Ectodermal cell (in vitro differentiated cells): ENCODE data around the gene TTC32.
A peak's percentile ranks its signal among the peaks of the same experiment; 100 is the strongest.
"Not testable (repeated sequence)": the region's sequence is repeated elsewhere in the genome, so short reads cannot be mapped to it uniquely, and the experiment has no call there.

Experiments used
- H3K27ac ChIP-seq: 2 replicates; pipeline ENCODE4 v1.7.0; 2013; ENCODE audit warnings: mild to moderate bottlenecking, low read depth, low read length; ENCODE audit not compliant: insufficient read depth, poor library complexity, severe bottlenecking
- H3K27me3 ChIP-seq: 2 replicates; pipeline ENCODE4 v1.7.0; 2013; ENCODE audit warnings: mild to moderate bottlenecking, low read length; ENCODE audit not compliant: insufficient read depth, control insufficient read depth, poor library complexity, severe bottlenecking
- H3K36me3 ChIP-seq: one replicate; pipeline ENCODE4 v1.7.0; 2013; ENCODE audit warnings: low read length; ENCODE audit not compliant: control insufficient read depth, insufficient read depth
- H3K4me1 ChIP-seq: one replicate; pipeline ENCODE4 v1.7.0; 2013; ENCODE audit warnings: low read length; ENCODE audit not compliant: control insufficient read depth, insufficient read depth
- H3K4me3 ChIP-seq: 2 replicates; pipeline ENCODE4 v1.7.0; 2013; ENCODE audit warnings: low read depth, low read length, control low read depth; ENCODE audit not compliant: insufficient read depth
- H3K9me3 ChIP-seq: 2 replicates; pipeline ENCODE4 v1.7.0; 2013; ENCODE audit warnings: mild to moderate bottlenecking, low read length, moderate library complexity; ENCODE audit not compliant: control insufficient read depth
- WGBS, 2 experiments: methylation state at CpG; one replicate each; pipeline ENCODE4 v1.1.7; 2013; ENCODE audit warnings: missing lambda C conversion rate in 2 of 2; 5-methylcytosine and 5-hydroxymethylcytosine counted together

The TTC32 gene

GRCh38 chr2:19929226-19929625, 27.4 kb upstream of the TTC32 start:
- no peaks in the 10 kb centered on the region for H3K9me3 ChIP-seq
- H3K27me3 ChIP-seq: no peaks in the 10 kb centered on the region
- no peak overlapping the region for H3K27ac ChIP-seq
- H3K36me3 ChIP-seq: peaks cover 26% of the 10 kb centered on the region
- H3K4me1 ChIP-seq: no peaks in the 10 kb centered on the region
- H3K4me3 ChIP-seq: no peak overlapping the region

GRCh38 chr2:19927816-19928215, 26.0 kb upstream of the TTC32 start:
- WGBS, 2 experiments: 84 to 93% methylated on average over 1 of the region's 1 CpG
- H3K27ac ChIP-seq, H3K27me3 ChIP-seq, H3K4me1 ChIP-seq, H3K9me3 ChIP-seq, H3K4me3 ChIP-seq: not testable (repeated sequence)
- H3K36me3 ChIP-seq: peaks cover 32% of the 10 kb centered on the region

- H3K9me3 ChIP-seq, H3K27me3 ChIP-seq, H3K27ac ChIP-seq, H3K4me3 ChIP-seq, H3K4me1 ChIP-seq: not testable (repeated sequence)
- WGBS, 2 experiments: 91 to 94% methylated on average over 4 of the region's 4 CpGs
- H3K36me3 ChIP-seq: peaks cover 23% of the 10 kb centered on the region
Observed at GRCh38 chr2:19924526-19924925, 22.7 kb upstream of the TTC32 start.

- not testable (repeated sequence) for H3K27me3 ChIP-seq, H3K4me3 ChIP-seq, H3K27ac ChIP-seq, H3K4me1 ChIP-seq, H3K9me3 ChIP-seq, H3K36me3 ChIP-seq
- WGBS, 2 experiments: 69 to 74% methylated on average over 3 of the region's 3 CpGs
Observed at GRCh38 chr2:19922188-19922587, 20.4 kb upstream of the TTC32 start.

- no peak overlapping the region for H3K27ac ChIP-seq
- no peak overlapping the region for H3K4me3 ChIP-seq
- no peaks in the 10 kb centered on the region for H3K27me3 ChIP-seq
- H3K36me3 ChIP-seq: no peaks in the 10 kb centered on the region
- no peaks in the 10 kb centered on the region for H3K4me1 ChIP-seq
- 79 to 80% methylated on average over 6 of the region's 6 CpGs for WGBS, 2 experiments
- no peaks in the 10 kb centered on the region for H3K9me3 ChIP-seq
Observed at GRCh38 chr2:19916385-19916950, 14.7 kb upstream of the TTC32 start.

- Histone ChIP-seq H3K4me1 (no peaks in the 10 kb centered on the region), H3K4me3 (no peak overlapping the region), H3K9me3 (no peaks in the 10 kb centered on the region), H3K27ac (no peak overlapping the region), H3K27me3 (no peaks in the 10 kb centered on the region), H3K36me3 (no peaks in the 10 kb centered on the region)
- 87 to 94% methylated on average over 1 of the region's 1 CpG for WGBS, 2 experiments
Observed at GRCh38 chr2:19914266-19914975, 12.6 kb upstream of the TTC32 start.

- H3K27ac ChIP-seq: no peak overlapping the region
Observed at GRCh38 chr2:19911808-19912509, 10.2 kb upstream of the TTC32 start.

GRCh38 chr2:19902216-19902740, 495 bp upstream of the TTC32 start:
- no peaks in the 10 kb centered on the region for H3K27me3 ChIP-seq
- peak overlapping the region; percentile 96 for H3K27ac ChIP-seq
- H3K4me1 ChIP-seq: peaks cover 9% of the 10 kb centered on the region
- H3K4me3 ChIP-seq: peak overlapping the region; percentile 99
- WGBS, 2 experiments: 7 to 12% methylated on average over 14 to 21 of the region's 21 CpGs
- no peaks in the 10 kb centered on the region for H3K9me3 ChIP-seq
- no peaks in the 10 kb centered on the region for H3K36me3 ChIP-seq

More at GRCh38 chr2:19911808-19912509, 10.2 kb upstream of the TTC32 start:
- Histone ChIP-seq H3K27me3 (no peaks in the 10 kb centered on the region), H3K36me3 (no peaks in the 10 kb centered on the region), H3K4me3 (no peak overlapping the region), H3K4me1 (no peaks in the 10 kb centered on the region), H3K9me3 (no peaks in the 10 kb centered on the region)
- WGBS, 2 experiments: 95 to 97% methylated on average over 9 of the region's 9 CpGs

- no peaks in the 10 kb centered on the region for H3K9me3 ChIP-seq
- H3K4me3 ChIP-seq: peak overlapping the region; percentile 99
- peaks cover 9% of the 10 kb centered on the region for H3K4me1 ChIP-seq
- no peaks in the 10 kb centered on the region for H3K36me3 ChIP-seq
- no peaks in the 10 kb centered on the region for H3K27me3 ChIP-seq
- 3 to 4% methylated on average over 26 of the region's 26 CpGs for WGBS, 2 experiments
- H3K27ac ChIP-seq: peak overlapping the region; percentile 96
Observed at GRCh38 chr2:19900931-19901441, 797 bp downstream of the TTC32 start.
